22Rv1 (cell line): ENCODE results near the gene CCDC91.
"Not testable (repeated sequence)": the region's sequence is repeated elsewhere in the genome, so short reads cannot be mapped to it uniquely, and the experiment has no call there.

ENCODE experiments used
- H3K27ac ChIP-seq: fragments of 450-650 bp; 2 replicates; pipeline ENCODE4 v1.5.1; 2017
- CTCF ChIP-seq: fragments of 450-650 bp; IDR thresholded peaks from 2 replicates; pipeline ENCODE4 v1.5.1; 2017; ENCODE audit warnings: mild to moderate bottlenecking
- ZFX ChIP-seq: fragments of 450-650 bp; IDR thresholded peaks from 2 replicates; pipeline ENCODE4 v1.6.1; 2017; ENCODE audit warnings: antibody characterized with exemption, borderline replicate concordance

CCDC91 gene

GRCh38 chr12:28318273-28318672 is 128.0 kb downstream of the CCDC91 start:
- TF ChIP-seq CTCF, result no peak
- TF ChIP-seq ZFX, result no peak
- H3K27ac ChIP-seq, result no peak overlapping the region

- TF ChIP-seq CTCF (no peak), ZFX (no peak)
- peak overlapping the region; percentile 38 for H3K27ac ChIP-seq
Measured at GRCh38 chr12:28320353-28320752, 130.1 kb downstream of the CCDC91 start.

- H3K27ac ChIP-seq, result no peak overlapping the region
- no peak for TF ChIP-seq ZFX
Measured at GRCh38 chr12:28327722-28328121, 137.5 kb downstream of the CCDC91 start.

GRCh38 chr12:28328967-28329366 is 138.7 kb downstream of the CCDC91 start:
- H3K27ac ChIP-seq, result no peak overlapping the region
- no peak for TF ChIP-seq ZFX
- no peak for TF ChIP-seq CTCF

GRCh38 chr12:28329727-28330126 is 139.5 kb downstream of the CCDC91 start:
- not testable (repeated sequence) for H3K27ac ChIP-seq

- H3K27ac ChIP-seq, result not testable (repeated sequence)
Measured at GRCh38 chr12:28330232-28330631, 140.0 kb downstream of the CCDC91 start.

GRCh38 chr12:28331130-28331529 is 140.9 kb downstream of the CCDC91 start:
- TF ChIP-seq CTCF, result no peak
- no peak for TF ChIP-seq ZFX
- no peak overlapping the region for H3K27ac ChIP-seq

GRCh38 chr12:28340261-28341045 is 150.2 kb downstream of the CCDC91 start:
- TF ChIP-seq CTCF, result no peak
- no peak for TF ChIP-seq ZFX

GRCh38 chr12:28343713-28344112 is 153.5 kb downstream of the CCDC91 start:
- TF ChIP-seq ZFX, result no peak
- no peak overlapping the region for H3K27ac ChIP-seq

More at GRCh38 chr12:28340261-28341045, 150.2 kb downstream of the CCDC91 start:
- no peak overlapping the region for H3K27ac ChIP-seq
